Loucy (cell line): ENCODE data around the gene RIPPLY2.

ENCODE experiments used
- H2AFZ ChIP-seq: fragments of 200-600 bp; sonication (generic); 2 replicates; pipeline ENCODE4 v1.6.0; 2016; ENCODE audit warnings: antibody characterized with exemption, mild to moderate bottlenecking, low read length, moderate library complexity
- H3F3A ChIP-seq: fragments of 200-600 bp; 2 replicates; pipeline ENCODE4 v1.6.0; 2016; ENCODE audit warnings: antibody characterized with exemption, low read depth, mild to moderate bottlenecking
- H3K27me3 ChIP-seq: fragments of 200-600 bp; sonication (generic); 2 replicates; pipeline ENCODE4 v1.6.1; 2014; ENCODE audit warnings: low read length, mild to moderate bottlenecking; ENCODE audit not compliant: insufficient read depth, poor library complexity, severe bottlenecking
- H3K36me3 ChIP-seq: fragments of 200-600 bp; sonication (generic); 2 replicates; pipeline ENCODE4 v1.6.1; 2016; ENCODE audit warnings: low read length; ENCODE audit not compliant: insufficient read depth
- H3K4me1 ChIP-seq: fragments of 200-600 bp; sonication (generic); 2 replicates; pipeline ENCODE4 v1.5.1; 2014; ENCODE audit warnings: low read length, mild to moderate bottlenecking; ENCODE audit not compliant: insufficient read depth, poor library complexity, severe bottlenecking
- H3K4me2 ChIP-seq: fragments of 200-600 bp; sonication (generic); 2 replicates; pipeline ENCODE4 v1.6.0; 2014; ENCODE audit warnings: antibody characterized with exemption, low read length, low read depth, mild to moderate bottlenecking; ENCODE audit not compliant: poor library complexity, severe bottlenecking
- H3K4me3 ChIP-seq: fragments of 200-600 bp; sonication (generic); 2 replicates; pipeline ENCODE4 v1.5.1; 2014; ENCODE audit warnings: low read length, mild to moderate bottlenecking, mixed read lengths; ENCODE audit not compliant: poor library complexity, severe bottlenecking
- H3K79me2 ChIP-seq: fragments of 200-600 bp; sonication (generic); 2 replicates; pipeline ENCODE4 v1.6.1; 2014; ENCODE audit warnings: low read length; ENCODE audit not compliant: insufficient read depth
- H3K9ac ChIP-seq: fragments of 200-600 bp; sonication (generic); 2 replicates; pipeline ENCODE4 v1.6.0; 2014; ENCODE audit warnings: mild to moderate bottlenecking, low read depth, low read length, moderate library complexity; ENCODE audit not compliant: poor library complexity, severe bottlenecking
- H3K9me2 ChIP-seq: fragments of 200-600 bp; sonication (generic); replicated peaks from 2 replicates; pipeline ENCODE4 v1.6.1; 2016; ENCODE audit warnings: low read depth, low read length, mixed read lengths
- H3K9me3 ChIP-seq: fragments of 200-600 bp; sonication (generic); 2 replicates; pipeline ENCODE4 v1.6.1; 2014; ENCODE audit warnings: mild to moderate bottlenecking, antibody characterized with exemption, low read length, low read depth; ENCODE audit not compliant: insufficient read depth
- H4K20me1 ChIP-seq: fragments of 200-600 bp; sonication (generic); 2 replicates; pipeline ENCODE4 v1.6.0; 2014; ENCODE audit warnings: antibody characterized with exemption, low read length, mild to moderate bottlenecking; ENCODE audit not compliant: insufficient read depth, poor library complexity, severe bottlenecking
- CTCF ChIP-seq: fragments of 200-600 bp; sonication (generic); conservative IDR thresholded peaks from 2 replicates; pipeline ENCODE4 v1.5.1; 2014; ENCODE audit warnings: mild to moderate bottlenecking, antibody characterized with exemption, low read length
- EZH2phosphoT487 ChIP-seq: fragments of 200-600 bp; IDR thresholded peaks from 2 replicates; pipeline ENCODE4 v1.6.1; 2018; ENCODE audit warnings: antibody characterized with exemption, mild to moderate bottlenecking, moderate library complexity, borderline replicate concordance

RIPPLY2 gene

GRCh38 chr6:83808926-83809325, 44.2 kb upstream of the RIPPLY2 start:
- H3K4me3 ChIP-seq = no peak overlapping the region
- no peaks in the 10 kb centered on the region for H3F3A ChIP-seq
- no peaks in the 10 kb centered on the region for H3K36me3 ChIP-seq
- no peaks in the 10 kb centered on the region for H3K27me3 ChIP-seq
- no peaks in the 10 kb centered on the region for H4K20me1 ChIP-seq
- H3K4me2 ChIP-seq = no peak overlapping the region
- H3K4me1 ChIP-seq = no peaks in the 10 kb centered on the region
- no peaks in the 10 kb centered on the region for H3K79me2 ChIP-seq
- TF ChIP-seq EZH2phosphoT487 (no peak), CTCF (no peak)
- H3K9me3 ChIP-seq = no peaks in the 10 kb centered on the region
- H2AFZ ChIP-seq = no peak overlapping the region
- H3K9me2 ChIP-seq = no peaks in the 10 kb centered on the region
- no peak overlapping the region for H3K9ac ChIP-seq

GRCh38 chr6:83812595-83812994, 40.6 kb upstream of the RIPPLY2 start:
- no peaks in the 10 kb centered on the region for H4K20me1 ChIP-seq
- no peaks in the 10 kb centered on the region for H3K4me1 ChIP-seq
- no peaks in the 10 kb centered on the region for H3K9me3 ChIP-seq
- H3F3A ChIP-seq = no peaks in the 10 kb centered on the region
- H2AFZ ChIP-seq = no peak overlapping the region
- no peak overlapping the region for H3K4me3 ChIP-seq
- H3K79me2 ChIP-seq = no peaks in the 10 kb centered on the region
- no peak for TF ChIP-seq CTCF
- no peaks in the 10 kb centered on the region for H3K36me3 ChIP-seq
- no peak overlapping the region for H3K9ac ChIP-seq
- H3K4me2 ChIP-seq = no peak overlapping the region
- H3K27me3 ChIP-seq = no peaks in the 10 kb centered on the region
- no peaks in the 10 kb centered on the region for H3K9me2 ChIP-seq

- Histone ChIP-seq H3K4me1 (no peaks in the 10 kb centered on the region), H3K27me3 (no peaks in the 10 kb centered on the region), H3K4me3 (no peak overlapping the region), H3K9me3 (no peaks in the 10 kb centered on the region), H3K9me2 (no peaks in the 10 kb centered on the region), H3K4me2 (no peak overlapping the region), H2AFZ (no peak overlapping the region), H3F3A (no peaks in the 10 kb centered on the region), H3K36me3 (no peaks in the 10 kb centered on the region), H3K9ac (no peak overlapping the region), H3K79me2 (no peaks in the 10 kb centered on the region), H4K20me1 (no peaks in the 10 kb centered on the region)
- no peak for TF ChIP-seq CTCF
- no peak for TF ChIP-seq EZH2phosphoT487
Observed at GRCh38 chr6:83815631-83816272, 37.4 kb upstream of the RIPPLY2 start.
